PC-9 (cell line): Measurements from ENCODE around the gene PRIMA1. TPM values are rescaled to one million over a fixed set of nuclear protein-coding genes. Genes with fewer than 3 reads are reported as not detected.

Source experiments
- BruUV-seq: library from RNA; stranded (reverse); fragments of 400-500 nt; replicated peaks from 2 replicates; lab custom pipeline; 2021; lab: Mats Ljungman, UMichigan
- CTCF ChIA-PET: fragments of 300-600 bp; sonication (Branson Sonifier 250); formaldehyde crosslinking; loops from one replicate; lab custom pipeline; 2022; ENCODE audit warnings: antibody characterized with exemption; lab: Charles Lee
- POLR2A ChIA-PET: fragments of 300-600 bp; sonication (Branson Sonifier 250); formaldehyde crosslinking; loops from one replicate; lab custom pipeline; 2022; ENCODE audit warnings: antibody characterized with exemption; ENCODE audit not compliant: unreplicated experiment; lab: Charles Lee
- DNase-seq, 2 experiments: peaks; one replicate each; pipeline versions ENCODE4 v3.0.0 to v3.0.0-alpha.2; 2015 to 2022; ENCODE audit warnings: mixed read lengths in 1 of 2
- H2AFZ ChIP-seq: fragments of 200-600 bp; sonication (generic); 2 replicates; pipeline ENCODE4 v1.8.1; 2017; ENCODE audit warnings: antibody characterized with exemption
- H3F3A ChIP-seq: fragments of 200-600 bp; sonication (generic); 2 replicates; pipeline ENCODE4 v1.8.1; 2017; ENCODE audit warnings: antibody characterized with exemption, mild to moderate bottlenecking, low read depth; ENCODE audit not compliant: insufficient read depth
- H3K27ac ChIP-seq: fragments of 200-600 bp; sonication (generic); 2 replicates; pipeline ENCODE4 v1.6.1; 2016; ENCODE audit warnings: mixed run types
- H3K27me3 ChIP-seq: fragments of 200-600 bp; sonication (generic); 2 replicates; pipeline ENCODE4 v1.6.1; 2016; ENCODE audit warnings: low read depth, mixed run types; ENCODE audit not compliant: insufficient read depth
- H3K36me3 ChIP-seq: fragments of 200-600 bp; sonication (generic); 2 replicates; pipeline ENCODE4 v1.6.1; 2016; ENCODE audit warnings: low read depth, mixed run types
- H3K4me1 ChIP-seq: fragments of 200-600 bp; sonication (generic); replicated peaks from 2 replicates; pipeline ENCODE4 v1.6.1; 2016; ENCODE audit warnings: mixed run types; ENCODE audit not compliant: insufficient read depth
- H3K4me2 ChIP-seq: fragments of 200-600 bp; sonication (generic); 2 replicates; pipeline ENCODE4 v1.6.1; 2017; ENCODE audit warnings: mixed run types
- H3K4me3 ChIP-seq: fragments of 200-600 bp; sonication (generic); 2 replicates; pipeline ENCODE4 v1.6.1; 2016; ENCODE audit warnings: mixed run types
- H3K79me2 ChIP-seq: fragments of 200-600 bp; sonication (generic); 2 replicates; pipeline ENCODE4 v1.6.1; 2017; ENCODE audit warnings: low read depth, mixed run types
- H3K9me2 ChIP-seq: fragments of 200-600 bp; sonication (generic); 2 replicates; pipeline ENCODE4 v1.8.1; 2017; ENCODE audit warnings: mild to moderate bottlenecking; ENCODE audit not compliant: insufficient read depth
- H3K9me3 ChIP-seq: fragments of 200-600 bp; sonication (generic); 2 replicates; pipeline ENCODE4 v1.8.1; 2016; ENCODE audit warnings: low read depth; ENCODE audit not compliant: insufficient read depth
- H4K20me1 ChIP-seq: fragments of 200-600 bp; sonication (generic); 2 replicates; pipeline ENCODE4 v1.8.1; 2017; ENCODE audit not compliant: insufficient read depth
- EZH2 ChIP-seq: fragments of 200-600 bp; sonication (generic); IDR thresholded peaks from 2 replicates; pipeline ENCODE4 v1.8.0; 2017; ENCODE audit warnings: antibody characterized with exemption, low read depth
- intact Hi-C: fragments of 100-400 bp; cut with micrococcal nuclease; formaldehyde crosslinking; loops from one replicate; pipeline ENCODE4 v1.10.0; 2022; ENCODE audit not compliant: unreplicated experiment
- total RNA-seq: library from RNA; stranded (reverse); gene quantifications from 2 replicates; pipeline ENCODE4 v1.2.3, GENCODE V29; 2021
- TF ChIP-seq, protein P1 (sequence below): fragments of 200-600 bp; sonication (generic); conservative IDR thresholded peaks from 2 replicates; pipeline ENCODE4 v1.6.1; 2017; ENCODE audit warnings: mixed run types, antibody characterized with exemption, mild to moderate bottlenecking, moderate library complexity

The PRIMA1 gene
- total RNA-seq, 1 experiment from 2014 or later = not detected

- POLR2A ChIA-PET = no interaction called here
These were observed 79.0 kb downstream of the PRIMA1 start for GRCh38 chr14:93709249-93709648.

DNA sequence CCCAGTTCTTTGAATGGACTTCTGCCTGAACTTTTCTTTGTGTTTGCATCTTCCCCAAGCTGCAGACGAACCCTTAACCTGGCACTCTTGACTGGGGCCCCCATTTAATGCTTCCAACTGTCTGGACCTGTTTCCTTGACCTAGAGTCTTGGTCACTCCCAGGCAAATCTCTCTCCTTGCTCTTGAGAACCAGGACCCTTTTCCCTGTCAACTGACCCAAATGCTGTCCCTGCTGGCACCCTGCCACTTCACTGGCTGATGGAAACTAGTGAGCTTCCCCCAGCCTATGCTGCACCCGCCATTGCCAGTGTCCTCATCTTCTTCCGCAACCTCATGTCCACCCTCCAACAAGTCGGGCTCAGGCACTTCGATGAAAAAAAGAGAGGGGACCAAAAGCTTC lies 79.5 kb downstream of the PRIMA1 start:
- Histone ChIP-seq H2AFZ (no peak overlapping the region), H3K9me2 (no peaks in the 10 kb centered on the region), H4K20me1 (no peaks in the 10 kb centered on the region), H3K36me3 (no peaks in the 10 kb centered on the region), H3K4me3 (no peak overlapping the region), H3K4me1 (0 out of 2 replicates have a peak, but pooled peaks cover 9% of the 10 kb centered on the region), H3K4me2 (no peak overlapping the region), H3K9me3 (no peaks in the 10 kb centered on the region), H3K79me2 (no peaks in the 10 kb centered on the region), H3K27me3 (peaks cover 81% of the 10 kb centered on the region), H3F3A (peaks cover 2% of the 10 kb centered on the region; the same call in 1 of the 2 replicates), H3K27ac (no peak overlapping the region)
- CTCF ChIA-PET = no interaction called here
- TF ChIP-seq EZH2 = no peak
- TF ChIP-seq, protein P1, sequence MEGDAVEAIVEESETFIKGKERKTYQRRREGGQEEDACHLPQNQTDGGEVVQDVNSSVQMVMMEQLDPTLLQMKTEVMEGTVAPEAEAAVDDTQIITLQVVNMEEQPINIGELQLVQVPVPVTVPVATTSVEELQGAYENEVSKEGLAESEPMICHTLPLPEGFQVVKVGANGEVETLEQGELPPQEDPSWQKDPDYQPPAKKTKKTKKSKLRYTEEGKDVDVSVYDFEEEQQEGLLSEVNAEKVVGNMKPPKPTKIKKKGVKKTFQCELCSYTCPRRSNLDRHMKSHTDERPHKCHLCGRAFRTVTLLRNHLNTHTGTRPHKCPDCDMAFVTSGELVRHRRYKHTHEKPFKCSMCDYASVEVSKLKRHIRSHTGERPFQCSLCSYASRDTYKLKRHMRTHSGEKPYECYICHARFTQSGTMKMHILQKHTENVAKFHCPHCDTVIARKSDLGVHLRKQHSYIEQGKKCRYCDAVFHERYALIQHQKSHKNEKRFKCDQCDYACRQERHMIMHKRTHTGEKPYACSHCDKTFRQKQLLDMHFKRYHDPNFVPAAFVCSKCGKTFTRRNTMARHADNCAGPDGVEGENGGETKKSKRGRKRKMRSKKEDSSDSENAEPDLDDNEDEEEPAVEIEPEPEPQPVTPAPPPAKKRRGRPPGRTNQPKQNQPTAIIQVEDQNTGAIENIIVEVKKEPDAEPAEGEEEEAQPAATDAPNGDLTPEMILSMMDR = no peak
- intact Hi-C loops = no loop called here
- POLR2A ChIA-PET = no interaction called here
- BruUV-seq = no TSS peak
- DNase-seq = no peak

More at GRCh38 chr14:93709249-93709648, 79.0 kb downstream of the PRIMA1 start:
- H3K36me3 ChIP-seq = no peaks in the 10 kb centered on the region
- H2AFZ ChIP-seq = no peak overlapping the region
- H3K27me3 ChIP-seq = peaks cover 79% of the 10 kb centered on the region
- H3K79me2 ChIP-seq = no peaks in the 10 kb centered on the region
- BruUV-seq = no TSS peak
- H3K9me3 ChIP-seq = no peaks in the 10 kb centered on the region
- 0 out of 2 replicates have a peak, but pooled peaks cover 9% of the 10 kb centered on the region for H3K4me1 ChIP-seq
- H4K20me1 ChIP-seq = no peaks in the 10 kb centered on the region
- H3K9me2 ChIP-seq = no peaks in the 10 kb centered on the region
- DNase-seq = no peak
- H3F3A ChIP-seq = peaks cover 2% of the 10 kb centered on the region; the same call in 1 of the 2 replicates
- H3K4me2 ChIP-seq = no peak overlapping the region
- no peak overlapping the region for H3K27ac ChIP-seq
- no peak overlapping the region for H3K4me3 ChIP-seq
- CTCF ChIA-PET = no interaction called here
- TF ChIP-seq, protein P1 = no peak
- no peak for TF ChIP-seq EZH2
- intact Hi-C loops = no loop called here

GRCh38 chr14:93708311-93708734 lies 80.0 kb downstream of the PRIMA1 start:
- no peaks in the 10 kb centered on the region for H3K79me2 ChIP-seq
- no peak overlapping the region for H3K4me2 ChIP-seq
- no peak overlapping the region for H3K27ac ChIP-seq
- H3K4me1 ChIP-seq = 0 out of 2 replicates have a peak, but pooled peaks cover 9% of the 10 kb centered on the region
- DNase-seq = no peak
- ChIA-PET CTCF (no interaction called here), POLR2A (no interaction called here)
- TF ChIP-seq, protein P1 = no peak
- no peak for TF ChIP-seq EZH2
- H3F3A ChIP-seq = peaks cover 1% of the 10 kb centered on the region; the same call in 1 of the 2 replicates
- H3K9me2 ChIP-seq = no peaks in the 10 kb centered on the region
- intact Hi-C loops = no loop called here
- no peak overlapping the region for H3K4me3 ChIP-seq
- peaks cover 84% of the 10 kb centered on the region for H3K27me3 ChIP-seq
- no peak overlapping the region for H2AFZ ChIP-seq
- no peaks in the 10 kb centered on the region for H3K9me3 ChIP-seq
- H4K20me1 ChIP-seq = no peaks in the 10 kb centered on the region
- H3K36me3 ChIP-seq = no peaks in the 10 kb centered on the region
- no TSS peak for BruUV-seq
